AG04450 (cell line): ENCODE results near the gene IFNAR2. TPM values are rescaled to one million over a fixed set of nuclear protein-coding genes. Genes with fewer than 3 reads are reported as not detected.

ENCODE experiments used
- CTCF ChIA-PET: fragments of 300-600, 350-600 bp; formaldehyde crosslinking; extraction: SDS; loops from one replicate; lab custom pipeline; 2022; ENCODE audit warnings: antibody characterized with exemption, inconsistent platforms; lab: Charles Lee
- POLR2A ChIA-PET: fragments of 350-600 bp; formaldehyde crosslinking; extraction: SDS; loops from one replicate; lab custom pipeline; 2021; ENCODE audit warnings: antibody characterized with exemption, inconsistent platforms; lab: Yijun Ruan, JAX
- DNase-seq: peaks from one replicate; pipeline ENCODE4 v3.0.0-alpha.2; 2011; ENCODE audit warnings: low read depth, low spot score
- H3K27ac ChIP-seq: one replicate; pipeline ENCODE4 v1.5.1; 2012; ENCODE audit warnings: low read depth, low read length, control low read depth
- H3K27me3 ChIP-seq: one replicate; pipeline ENCODE4 v1.6.0; 2012; ENCODE audit warnings: low read length; ENCODE audit not compliant: control insufficient read depth, insufficient read depth
- H3K4me3 ChIP-seq: 2 replicates; pipeline ENCODE4 v1.5.1; 2011; ENCODE audit warnings: mild to moderate bottlenecking, low read depth, low read length, control low read depth
- H3K9me3 ChIP-seq: 2 replicates; pipeline ENCODE4 v1.5.1; 2012; ENCODE audit warnings: low read length; ENCODE audit not compliant: control insufficient read depth, insufficient read depth
- polyA plus RNA-seq: library from polyadenylated mRNA; depleted of rRNA; stranded (reverse); fragments of >200 nt; gene quantifications from 2 replicates; pipeline ENCODE4 v1.2.3, GENCODE V29; 2011
- TF ChIP-seq, protein P1 (sequence below): IDR thresholded peaks from 2 replicates; pipeline ENCODE4 v1.5.1; 2011; ENCODE audit warnings: low read depth, low read length, control low read depth, inconsistent platforms

Gene IFNAR2
- polyA plus RNA-seq, 1 experiment: 30.8 TPM

DNA sequence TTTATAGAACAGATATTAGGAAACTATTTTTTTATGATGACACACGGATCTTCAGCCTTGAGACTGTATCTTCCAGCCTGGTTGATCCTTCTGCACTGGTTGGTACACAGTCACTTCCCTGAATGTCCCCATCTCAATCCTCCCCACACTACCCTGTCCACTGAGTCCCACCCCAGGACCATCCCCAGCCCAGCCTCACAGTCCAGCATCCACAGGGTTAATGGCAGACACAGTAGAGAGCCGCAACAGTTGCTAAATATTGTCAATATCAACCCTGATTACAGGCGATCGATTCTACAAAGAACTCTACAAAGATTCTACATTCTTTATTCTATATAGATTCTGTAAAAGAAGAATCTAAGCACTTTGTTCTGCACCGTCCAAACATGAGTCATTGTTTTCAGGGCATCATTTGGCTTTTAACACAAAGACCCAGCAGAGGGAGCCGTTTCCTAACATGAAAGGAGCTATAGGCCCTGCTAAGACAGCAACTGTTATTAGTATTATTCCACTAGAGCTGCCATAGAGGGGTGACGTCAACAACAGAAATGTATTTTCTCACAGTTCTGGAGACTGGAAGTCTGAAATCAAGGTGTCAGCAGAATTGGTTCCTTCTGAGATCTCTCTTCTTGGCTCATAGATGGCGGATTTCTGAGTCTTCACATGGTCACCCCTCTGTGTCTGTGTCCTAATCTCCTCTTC lies 30.1 kb upstream of the IFNAR2 start:
- TF ChIP-seq, protein P1, sequence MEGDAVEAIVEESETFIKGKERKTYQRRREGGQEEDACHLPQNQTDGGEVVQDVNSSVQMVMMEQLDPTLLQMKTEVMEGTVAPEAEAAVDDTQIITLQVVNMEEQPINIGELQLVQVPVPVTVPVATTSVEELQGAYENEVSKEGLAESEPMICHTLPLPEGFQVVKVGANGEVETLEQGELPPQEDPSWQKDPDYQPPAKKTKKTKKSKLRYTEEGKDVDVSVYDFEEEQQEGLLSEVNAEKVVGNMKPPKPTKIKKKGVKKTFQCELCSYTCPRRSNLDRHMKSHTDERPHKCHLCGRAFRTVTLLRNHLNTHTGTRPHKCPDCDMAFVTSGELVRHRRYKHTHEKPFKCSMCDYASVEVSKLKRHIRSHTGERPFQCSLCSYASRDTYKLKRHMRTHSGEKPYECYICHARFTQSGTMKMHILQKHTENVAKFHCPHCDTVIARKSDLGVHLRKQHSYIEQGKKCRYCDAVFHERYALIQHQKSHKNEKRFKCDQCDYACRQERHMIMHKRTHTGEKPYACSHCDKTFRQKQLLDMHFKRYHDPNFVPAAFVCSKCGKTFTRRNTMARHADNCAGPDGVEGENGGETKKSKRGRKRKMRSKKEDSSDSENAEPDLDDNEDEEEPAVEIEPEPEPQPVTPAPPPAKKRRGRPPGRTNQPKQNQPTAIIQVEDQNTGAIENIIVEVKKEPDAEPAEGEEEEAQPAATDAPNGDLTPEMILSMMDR: peak; percentile 87
- Histone ChIP-seq H3K9me3 (no peaks in the 10 kb centered on the region), H3K4me3 (no peak overlapping the region), H3K27ac (no peak overlapping the region), H3K27me3 (peaks cover 2% of the 10 kb centered on the region)
- POLR2A ChIA-PET: interaction anchor here (0.7 kb wide), 1 partner anchor 125 kb away, joined by 3 read pairs; the partner anchor contains the start of gene IFNAR1
- peak; percentile 82 for DNase-seq
- CTCF ChIA-PET: interaction anchor here (0.5 to 5.3 kb wide), 24 partner anchors 10 to 921 kb away, joined by 3 to 144 read pairs (median 4); partner anchors contain the start of genes IFNAR1, IFNGR2 and MIS18A

DNA sequence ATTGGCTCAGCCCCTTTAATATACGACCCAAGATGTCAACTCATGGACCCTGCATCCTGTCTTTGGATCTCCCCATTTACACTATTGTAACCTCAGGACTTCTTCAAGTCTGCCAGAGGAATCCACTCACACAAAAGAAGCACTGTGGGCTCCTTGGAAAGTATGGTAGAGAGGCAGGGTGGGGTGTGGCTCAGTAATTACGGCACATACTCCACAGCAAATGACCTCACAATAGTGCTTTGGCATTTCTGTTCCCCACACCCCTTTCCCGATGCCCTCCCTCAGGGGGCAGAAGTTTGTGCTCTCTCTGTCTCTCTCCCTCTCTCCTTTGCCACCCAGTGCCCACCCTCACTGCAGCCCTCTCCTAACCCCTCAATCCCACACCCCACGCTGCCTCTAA lies 27.8 kb upstream of the IFNAR2 start:
- DNase-seq: no peak
- H3K9me3 ChIP-seq: no peaks in the 10 kb centered on the region
- TF ChIP-seq, protein P1: no peak
- H3K27me3 ChIP-seq: no peaks in the 10 kb centered on the region
- CTCF ChIA-PET: interaction anchor here (1.1 to 2.7 kb wide), 2 partner anchors 160 to 243 kb away, joined by 3 to 21 read pairs; no protein-coding TSS in a partner anchor
- no peak overlapping the region for H3K27ac ChIP-seq
- no peak overlapping the region for H3K4me3 ChIP-seq
- POLR2A ChIA-PET: no interaction called here

DNA sequence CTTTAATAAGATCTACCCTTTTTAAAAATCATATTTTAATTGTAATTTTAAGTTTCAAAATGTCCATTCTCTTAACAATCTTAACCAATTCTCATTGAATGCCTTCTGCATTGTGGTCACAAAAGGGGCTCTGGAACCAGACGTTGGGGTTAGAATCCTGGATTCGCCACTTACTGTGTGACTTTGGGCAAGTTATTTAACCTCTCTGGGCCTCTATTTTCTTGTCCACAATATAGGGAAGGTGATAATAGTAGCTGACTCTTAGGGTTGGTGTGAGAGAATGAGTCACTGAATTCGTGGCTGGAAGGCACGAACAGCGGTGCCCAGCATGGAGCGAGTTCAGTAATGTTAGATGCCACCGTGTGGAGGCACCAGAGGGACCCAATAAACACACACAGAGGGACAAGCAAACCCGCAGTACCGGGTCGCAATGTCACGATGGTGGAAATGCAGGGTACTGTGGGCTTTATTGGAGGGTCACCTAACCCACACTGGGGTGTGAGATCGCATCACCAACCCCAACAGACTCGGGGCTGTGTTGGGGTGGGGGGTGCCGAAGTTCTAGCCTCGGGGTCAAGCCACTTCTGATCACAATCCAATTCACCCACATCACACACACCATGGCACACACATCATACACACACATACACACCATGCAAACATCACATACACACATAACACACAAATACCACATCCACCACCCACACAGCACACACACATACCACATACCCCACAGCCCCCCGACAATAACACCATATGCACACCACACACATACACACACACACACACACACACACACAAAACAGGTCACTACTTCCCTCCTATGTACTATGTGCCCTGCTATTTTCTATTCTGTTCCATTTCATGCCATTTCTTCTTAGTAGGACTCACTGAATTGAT lies 27.0 kb upstream of the IFNAR2 start:
- Histone ChIP-seq H3K4me3 (no peak overlapping the region), H3K9me3 (peaks cover 2% of the 10 kb centered on the region; the same call in 1 of the 2 replicates), H3K27ac (no peak overlapping the region), H3K27me3 (no peaks in the 10 kb centered on the region)
- no peak for DNase-seq
- POLR2A ChIA-PET: interaction anchor here (1.3 kb wide), 1 partner anchor 57 kb away, joined by 3 read pairs; no protein-coding TSS in a partner anchor
- TF ChIP-seq, protein P1: no peak
- CTCF ChIA-PET: interaction anchor here (1.1 to 2.7 kb wide), 3 partner anchors 159 to 403 kb away, joined by 3 to 21 read pairs (median 5); no protein-coding TSS in a partner anchor

DNA sequence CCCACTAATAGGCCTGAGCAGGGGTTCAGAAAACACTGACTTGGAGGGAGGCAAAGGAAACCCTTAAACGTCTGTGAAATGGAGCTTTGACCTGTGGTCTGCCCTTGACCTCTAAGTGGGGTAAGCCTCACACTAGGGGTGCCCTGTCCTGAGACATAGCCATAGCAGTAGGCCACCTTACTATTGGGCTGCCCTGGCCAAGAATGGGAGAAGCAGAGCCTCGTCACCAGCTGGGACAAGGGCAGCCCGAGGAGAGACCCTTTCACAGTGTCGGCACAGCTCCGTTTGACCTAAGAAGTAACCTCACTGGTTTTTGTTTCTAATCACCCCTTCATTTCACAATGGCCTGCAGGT lies 26.4 kb upstream of the IFNAR2 start:
- POLR2A ChIA-PET: interaction anchor here (1.3 kb wide), 1 partner anchor 56 kb away, joined by 3 read pairs; no protein-coding TSS in a partner anchor
- Histone ChIP-seq H3K27ac (peak overlapping the region; percentile 96), H3K27me3 (no peaks in the 10 kb centered on the region), H3K4me3 (no peak overlapping the region), H3K9me3 (peaks cover 5% of the 10 kb centered on the region; the same call in 1 of the 2 replicates)
- CTCF ChIA-PET: interaction anchor here (1.5 to 2.7 kb wide), 2 partner anchors 242 to 402 kb away, joined by 5 to 21 read pairs; no protein-coding TSS in a partner anchor
- DNase-seq: no peak
- TF ChIP-seq, protein P1: no peak
